NCI-H1930 (cell line): ENCODE measurements around the gene SHLD1.

Source experiments
- DNase-seq, 2 experiments: peaks; one replicate each; lab custom pipeline; 2025; lab: John Stamatoyannopoulos, UW

Gene SHLD1

DNA sequence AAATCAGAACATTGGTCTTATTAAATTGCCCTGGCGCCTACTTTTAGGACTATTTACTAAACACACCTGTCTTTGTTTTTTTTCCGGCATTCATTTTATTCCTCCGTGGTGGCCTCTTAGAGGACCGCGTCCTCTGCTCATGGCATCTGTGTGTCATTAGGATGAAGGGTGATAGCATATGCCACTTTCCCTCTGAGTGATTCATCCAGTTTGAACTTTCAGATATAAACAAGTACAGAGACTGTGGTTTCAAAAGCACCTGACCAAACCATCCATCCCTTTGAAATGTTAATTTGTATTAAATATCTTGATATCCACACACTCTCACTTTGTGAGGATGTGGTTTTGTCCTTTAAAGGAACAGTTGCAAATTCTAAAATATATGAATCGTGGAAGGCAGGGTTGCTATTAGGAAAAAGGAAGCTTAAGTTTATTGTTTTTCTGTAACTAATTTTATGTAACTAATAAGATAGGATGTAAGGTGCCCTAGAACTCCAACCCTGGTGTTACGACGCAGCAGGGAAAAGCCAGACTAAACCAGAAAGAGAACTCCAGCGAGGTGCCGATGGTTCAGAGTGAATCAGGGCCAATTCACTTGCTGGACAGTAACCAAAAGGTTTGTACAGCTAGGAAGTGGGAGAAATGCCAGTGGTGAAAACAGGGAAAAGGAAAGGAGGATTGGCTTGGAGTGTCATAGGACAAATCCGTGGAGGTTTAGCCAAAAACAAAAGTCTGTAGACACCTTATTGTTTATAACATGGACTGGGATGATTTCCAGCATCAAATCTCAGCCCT is 98.7 kb downstream of the SHLD1 start:
- no peak for DNase-seq

DNA sequence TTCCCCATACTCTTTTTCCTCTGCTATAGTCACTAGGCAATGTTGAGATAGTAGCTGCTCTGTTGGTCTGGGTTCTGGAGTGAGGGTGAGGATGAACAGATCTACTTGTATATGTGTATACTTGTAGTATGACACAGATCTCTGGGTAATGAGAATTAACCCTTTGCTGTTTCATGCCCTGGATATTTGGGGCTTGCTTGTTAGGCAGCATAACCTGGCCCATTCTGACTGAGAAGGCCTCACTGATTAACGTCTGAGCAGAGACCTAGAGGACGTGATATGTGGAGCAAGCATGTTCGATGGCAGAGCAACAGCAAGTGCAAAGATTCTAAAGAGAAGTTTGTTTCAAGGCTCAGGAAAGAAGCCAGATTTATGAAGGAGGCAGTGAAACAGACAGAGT is 105.7 kb downstream of the SHLD1 start:
- no peak for DNase-seq

DNA sequence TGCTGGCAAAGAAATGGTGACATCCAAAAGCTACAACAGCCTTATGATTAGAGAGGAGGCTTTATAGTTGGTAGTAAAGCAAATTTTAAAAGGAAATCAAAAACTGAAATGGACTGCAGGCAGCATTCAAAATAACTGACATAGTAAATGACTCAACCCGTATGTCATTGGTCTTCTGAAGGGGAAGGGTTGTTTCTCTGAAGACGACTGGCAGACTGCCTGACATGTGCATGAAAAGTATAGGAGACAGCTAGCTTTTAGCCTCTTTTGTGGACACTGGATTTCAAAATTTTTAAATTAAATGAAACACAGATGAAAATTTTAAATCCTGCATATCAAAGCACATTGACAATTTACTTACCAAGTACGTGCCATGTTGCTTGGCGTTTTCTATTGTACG is 109.4 kb downstream of the SHLD1 start:
- DNase-seq, result no peak

GRCh38 chr20:5862703-5863039 is 112.5 kb downstream of the SHLD1 start:
- DNase-seq, result no peak

GRCh38 chr20:5863040-5863833 is 113.0 kb downstream of the SHLD1 start:
- DNase-seq, result no peak

DNA sequence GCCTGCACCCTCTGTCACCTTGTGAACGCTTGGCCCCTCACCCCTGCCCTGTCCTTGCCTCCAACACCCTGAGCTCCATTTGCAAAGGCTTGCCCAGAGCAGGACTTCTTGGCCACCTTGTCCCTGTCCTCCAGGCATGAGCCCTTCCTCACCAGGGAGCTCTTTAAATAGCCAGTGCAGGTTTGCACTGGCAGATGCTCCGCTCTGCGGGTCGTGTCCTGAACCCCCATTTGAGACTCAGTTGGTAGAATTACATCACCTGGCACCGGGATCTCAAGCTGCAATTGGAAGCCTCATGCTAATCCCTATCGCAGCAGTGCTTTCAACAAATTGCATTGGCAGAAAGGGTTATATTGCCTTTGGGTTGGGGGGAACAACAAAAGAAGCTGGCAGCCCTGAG is 114.2 kb downstream of the SHLD1 start:
- DNase-seq, result no peak

GRCh38 chr20:5864873-5865587 is 114.8 kb downstream of the SHLD1 start:
- DNase-seq, result no peak

GRCh38 chr20:5865604-5866003 is 115.4 kb downstream of the SHLD1 start:
- no peak for DNase-seq

DNA sequence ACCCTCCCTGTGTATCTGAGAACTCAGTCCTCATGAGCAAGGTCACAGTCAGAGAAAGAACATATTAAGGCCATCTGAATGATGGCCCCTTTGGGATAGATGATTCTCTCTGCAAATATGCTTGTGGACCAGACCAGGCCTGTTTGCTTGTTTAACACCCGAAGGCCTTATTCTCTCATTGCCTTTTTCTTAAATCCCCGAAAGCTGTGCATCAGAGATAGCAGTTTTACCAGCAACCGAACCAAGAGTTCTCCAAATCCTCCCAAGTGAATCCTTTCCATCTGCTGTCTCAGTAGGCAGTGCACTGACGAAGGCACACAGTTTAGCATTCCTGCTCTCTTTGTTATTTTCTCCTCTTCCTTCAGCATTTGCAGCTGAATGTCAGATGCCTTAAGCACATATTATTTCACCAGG is 120.4 kb downstream of the SHLD1 start:
- peak in 1 of 2 experiments; percentile 46 for DNase-seq

DNA sequence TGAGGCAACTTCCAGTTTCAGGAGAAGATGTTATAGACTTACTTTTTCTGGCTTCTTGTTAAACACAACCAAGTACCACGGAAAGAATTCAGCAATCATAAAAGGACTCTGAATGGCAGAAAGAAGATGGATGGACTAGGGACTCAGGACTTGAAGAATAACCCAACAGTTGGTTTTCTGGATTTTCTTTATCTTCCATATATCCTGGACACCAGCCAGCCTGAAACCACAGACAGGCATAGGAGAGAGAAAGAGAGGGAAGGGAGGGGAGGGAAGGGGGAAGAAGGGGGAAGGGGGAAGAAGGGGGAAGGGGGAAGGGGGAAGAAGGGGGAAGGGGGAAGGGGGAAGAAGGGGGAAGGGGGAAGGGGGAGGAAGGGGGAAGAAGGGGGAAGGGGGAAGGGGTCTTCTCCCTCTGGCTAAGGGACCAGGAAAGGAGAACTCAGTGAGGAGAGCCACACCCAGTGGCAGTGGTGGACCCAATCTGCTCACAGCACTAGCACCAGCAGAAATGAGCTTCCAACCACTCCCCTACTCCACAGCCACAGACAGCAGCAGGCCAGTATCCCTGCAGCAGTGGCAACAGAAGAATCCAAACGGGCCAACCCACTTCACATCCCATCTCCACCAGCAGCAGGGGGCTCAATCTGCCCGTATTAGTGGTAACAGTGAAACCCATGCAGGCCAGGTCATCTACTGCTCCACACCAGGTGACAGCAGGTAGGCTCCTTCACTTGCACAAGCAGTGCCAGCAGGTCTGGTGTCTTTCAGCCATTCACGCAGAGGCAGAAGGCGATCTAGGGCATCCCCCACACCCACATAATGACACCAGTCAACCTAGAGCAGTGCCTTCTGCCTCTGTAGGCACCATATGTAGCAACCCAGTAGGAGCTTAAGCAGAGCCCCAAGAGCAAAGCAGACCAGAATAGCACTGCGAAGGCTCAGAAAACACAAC is 121.5 kb downstream of the SHLD1 start:
- DNase-seq, result no peak

DNA sequence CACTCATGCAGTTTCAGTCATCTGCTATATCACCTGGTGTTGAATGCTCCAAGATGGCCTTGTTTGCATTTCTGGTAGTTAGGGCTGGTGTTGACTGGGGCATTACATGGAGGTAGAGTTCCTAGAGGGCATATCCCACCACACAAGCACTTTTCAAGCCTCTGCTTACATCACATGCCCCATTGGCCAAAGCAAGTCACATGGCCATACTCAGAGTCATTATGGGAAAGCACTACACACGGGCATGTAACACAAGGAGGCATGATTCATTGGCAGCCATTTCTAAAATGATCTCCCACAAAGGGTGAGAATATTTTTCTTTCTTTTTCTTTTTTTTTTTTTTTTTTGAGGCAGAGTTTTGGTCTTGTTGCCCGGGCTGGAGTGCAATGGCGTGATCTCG is 126.9 kb downstream of the SHLD1 start:
- no peak for DNase-seq

- DNase-seq, result no peak
These were observed 130.1 kb downstream of the SHLD1 start for GRCh38 chr20:5880326-5880725.

GRCh38 chr20:5881703-5882102 is 131.5 kb downstream of the SHLD1 start:
- DNase-seq, result no peak

DNA sequence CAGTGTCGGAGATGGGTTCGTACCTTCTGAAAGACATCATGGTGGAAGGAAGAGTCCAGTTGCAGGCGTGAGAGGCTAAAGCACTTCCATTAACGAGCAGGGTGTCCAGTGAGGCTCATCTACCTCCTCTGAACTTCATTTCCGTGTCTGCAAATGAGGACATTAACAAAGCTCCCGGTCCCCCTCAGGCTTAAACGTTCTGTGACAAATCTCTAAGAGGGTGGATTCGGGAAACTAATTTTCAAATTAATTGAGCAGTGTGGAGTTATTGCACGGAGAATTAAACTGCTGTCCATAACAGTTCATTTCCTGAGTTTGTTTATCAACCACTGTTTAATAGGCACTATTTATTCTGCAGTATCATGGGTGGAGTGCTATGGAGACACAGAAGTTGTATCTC is 132.0 kb downstream of the SHLD1 start:
- DNase-seq, result no peak

DNA sequence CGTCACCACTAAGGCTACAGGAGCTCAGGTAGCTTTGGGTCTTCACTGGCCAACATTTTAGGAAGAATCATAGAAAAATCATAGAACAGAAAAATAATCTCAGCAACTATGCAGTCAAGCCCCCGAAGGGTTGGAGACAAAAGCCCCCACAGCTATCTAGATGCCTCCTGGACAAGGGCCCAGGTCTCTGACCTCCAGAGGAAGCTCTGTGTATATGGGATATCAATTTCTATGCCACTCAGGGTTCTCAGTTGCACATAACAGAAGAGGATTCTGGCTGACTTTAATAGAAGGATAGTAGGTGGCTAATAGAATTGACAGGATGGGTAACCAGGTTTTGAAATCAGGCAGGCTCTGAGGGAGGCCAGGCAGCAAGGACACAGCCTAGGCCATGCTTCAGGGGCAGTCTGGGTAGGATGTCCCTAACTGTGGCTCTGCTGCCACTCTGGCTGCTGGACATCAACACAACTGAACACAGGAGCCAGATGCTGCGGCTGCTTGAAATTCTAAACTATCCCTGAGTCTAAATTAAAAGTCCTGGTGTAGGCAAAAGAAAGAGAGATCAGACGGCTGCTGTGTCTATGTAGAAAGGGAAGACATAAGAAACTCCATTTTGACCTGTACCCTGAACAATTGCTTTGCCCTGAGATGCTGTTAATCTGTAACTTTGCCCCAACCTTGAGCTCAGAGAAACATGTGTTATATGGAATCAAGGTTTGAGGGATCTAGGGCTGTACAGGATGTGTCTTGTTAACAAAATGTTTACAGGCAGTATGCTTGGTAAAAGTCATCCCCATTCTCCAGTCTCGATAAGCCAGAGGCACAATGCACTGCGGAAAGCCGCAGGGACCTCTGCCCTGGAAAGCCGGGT is 134.5 kb downstream of the SHLD1 start:
- no peak for DNase-seq

GRCh38 chr20:5885866-5886265 is 135.7 kb downstream of the SHLD1 start:
- DNase-seq, result no peak

DNA sequence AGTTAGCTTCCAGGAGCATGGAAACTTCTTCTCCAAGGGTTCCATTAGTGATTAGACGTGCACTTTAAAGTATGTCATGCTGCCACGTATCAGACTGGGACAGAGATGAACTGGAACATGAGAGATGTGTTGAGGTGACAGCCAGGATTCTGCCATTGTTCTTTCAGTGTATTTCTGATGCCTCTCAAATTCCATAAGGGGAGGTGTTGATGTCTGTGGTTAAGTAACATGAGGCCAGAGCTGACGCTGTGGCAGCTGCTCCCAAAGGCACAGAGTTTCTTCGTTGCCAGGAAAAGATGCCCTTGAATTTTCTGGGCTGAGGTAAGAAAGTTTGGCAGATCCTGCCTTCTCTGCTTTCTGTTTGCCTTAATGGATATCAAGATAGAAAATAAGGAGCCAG is 136.6 kb downstream of the SHLD1 start:
- DNase-seq, result no peak

DNA sequence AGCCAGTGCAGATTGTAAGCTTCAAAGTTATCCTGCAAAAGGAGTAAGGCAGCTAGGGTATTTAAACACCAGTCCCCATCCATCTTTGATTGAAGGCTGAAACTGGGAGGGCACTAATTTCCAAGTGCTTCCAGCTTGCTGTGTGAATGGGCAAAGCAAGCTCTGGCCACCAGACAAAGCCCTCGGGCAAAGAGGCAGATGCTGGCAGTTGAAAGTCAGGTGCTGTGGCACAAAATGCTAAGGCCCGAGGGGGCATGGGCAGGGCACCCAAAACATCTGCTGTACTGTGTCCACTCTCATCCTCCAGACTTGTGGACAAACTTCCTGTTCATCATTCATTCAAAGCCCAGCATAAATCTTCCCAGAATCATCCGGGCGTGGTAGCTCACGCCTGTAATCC is 137.2 kb downstream of the SHLD1 start:
- no peak for DNase-seq

DNA sequence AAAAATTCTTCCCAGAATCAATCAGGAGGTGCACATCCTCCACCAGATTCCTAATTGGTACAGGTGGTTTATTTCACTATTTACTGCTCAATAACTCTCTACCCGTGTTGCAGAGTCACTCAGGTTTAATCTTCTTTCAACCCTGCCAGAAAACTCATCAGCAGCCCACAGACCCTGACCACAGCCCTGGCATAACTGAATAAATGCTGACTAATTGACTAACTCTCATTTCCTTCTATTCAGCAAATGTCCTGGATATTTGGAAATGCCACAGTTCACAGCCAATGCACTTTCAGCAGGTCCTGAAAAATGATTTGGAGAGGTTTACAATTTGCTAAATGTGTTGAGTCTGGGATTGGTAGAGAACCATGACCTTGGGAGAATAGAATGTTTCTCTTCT is 137.8 kb downstream of the SHLD1 start:
- DNase-seq, result no peak

DNA sequence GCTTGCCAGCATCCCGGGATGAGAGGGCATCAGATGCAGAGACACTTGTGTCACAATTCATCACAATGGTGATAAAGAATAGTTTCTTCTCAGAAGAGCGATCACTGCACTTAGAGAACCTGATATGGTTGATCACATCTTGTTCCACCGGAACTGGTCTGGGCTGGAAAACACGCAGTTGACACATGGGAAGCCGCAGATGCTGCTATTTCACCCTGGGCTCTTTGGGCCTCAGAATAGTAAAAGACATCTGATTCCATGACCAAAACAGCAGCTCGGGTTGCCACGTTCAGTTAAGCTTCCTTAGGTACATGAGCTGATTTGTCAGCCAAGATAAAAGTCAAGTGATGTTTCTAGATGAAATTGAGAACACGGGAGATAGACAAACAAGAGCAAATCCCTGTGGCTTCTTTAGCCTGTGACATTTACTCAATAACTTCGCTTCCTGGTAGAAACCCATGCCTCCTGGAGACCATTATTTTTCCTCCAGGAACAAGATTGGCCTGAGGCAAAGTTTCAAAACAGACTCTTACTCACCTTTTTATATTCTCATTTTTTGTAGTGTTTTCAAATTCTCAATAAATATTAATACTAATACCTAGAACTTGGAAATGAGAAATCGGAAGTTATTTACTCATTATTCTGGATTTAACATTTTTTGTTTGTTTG is 140.7 kb downstream of the SHLD1 start:
- no peak for DNase-seq
